HCT116 (cell line): ENCODE results near the gene DNAJB8.

Experiments
- POLR2A ChIP-seq: IDR thresholded peaks from 2 replicates; pipeline ENCODE4 v1.7.0; 2011; ENCODE audit warnings: borderline replicate concordance; ENCODE audit not compliant: insufficient read depth, insufficient read length; ENCODE audit errors: extremely low read depth
- TF ChIP-seq, protein P1 (sequence below), 3 experiments: fragments of 200-600 bp in 1 of 3; sonication (generic) in 1 of 3; IDR thresholded peaks in 2 of 3; conservative IDR thresholded peaks in 1 of 3; 2 replicates each; pipeline ENCODE4 v1.5.1; 2012 to 2017; ENCODE audit warnings: low read depth in 2 of 3, low read length in 2 of 3, antibody characterized with exemption in 1 of 3, borderline replicate concordance in 1 of 3, control low read depth in 1 of 3, mild to moderate bottlenecking in 1 of 3, mixed read lengths in 1 of 3, mixed run types in 1 of 3, moderate library complexity in 1 of 3; ENCODE audit not compliant: insufficient read depth in 1 of 3

- no peak for TF ChIP-seq POLR2A
- TF ChIP-seq, protein P1, sequence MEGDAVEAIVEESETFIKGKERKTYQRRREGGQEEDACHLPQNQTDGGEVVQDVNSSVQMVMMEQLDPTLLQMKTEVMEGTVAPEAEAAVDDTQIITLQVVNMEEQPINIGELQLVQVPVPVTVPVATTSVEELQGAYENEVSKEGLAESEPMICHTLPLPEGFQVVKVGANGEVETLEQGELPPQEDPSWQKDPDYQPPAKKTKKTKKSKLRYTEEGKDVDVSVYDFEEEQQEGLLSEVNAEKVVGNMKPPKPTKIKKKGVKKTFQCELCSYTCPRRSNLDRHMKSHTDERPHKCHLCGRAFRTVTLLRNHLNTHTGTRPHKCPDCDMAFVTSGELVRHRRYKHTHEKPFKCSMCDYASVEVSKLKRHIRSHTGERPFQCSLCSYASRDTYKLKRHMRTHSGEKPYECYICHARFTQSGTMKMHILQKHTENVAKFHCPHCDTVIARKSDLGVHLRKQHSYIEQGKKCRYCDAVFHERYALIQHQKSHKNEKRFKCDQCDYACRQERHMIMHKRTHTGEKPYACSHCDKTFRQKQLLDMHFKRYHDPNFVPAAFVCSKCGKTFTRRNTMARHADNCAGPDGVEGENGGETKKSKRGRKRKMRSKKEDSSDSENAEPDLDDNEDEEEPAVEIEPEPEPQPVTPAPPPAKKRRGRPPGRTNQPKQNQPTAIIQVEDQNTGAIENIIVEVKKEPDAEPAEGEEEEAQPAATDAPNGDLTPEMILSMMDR (IDR thresholded peaks at IDR 0.05 in 2 of 3, conservative IDR thresholded peaks at IDR 0.05 in 1 of 3; ENCODE audit: borderline replicate concordance in 1 of 3, insufficient read depth in 1 of 3, low read depth in 2 of 3, low read length in 2 of 3): no peak
Observed at GRCh38 chr3:128478576-128479506, 12.2 kb upstream of the DNAJB8 start.
